HK-2 (cell line): ENCODE results near the gene GLTP.

Experiments
- DNase-seq: peaks from one replicate; pipeline ENCODE4 v3.0.0-alpha.2; 2018; ENCODE audit not compliant: unreplicated experiment

GLTP gene

DNA sequence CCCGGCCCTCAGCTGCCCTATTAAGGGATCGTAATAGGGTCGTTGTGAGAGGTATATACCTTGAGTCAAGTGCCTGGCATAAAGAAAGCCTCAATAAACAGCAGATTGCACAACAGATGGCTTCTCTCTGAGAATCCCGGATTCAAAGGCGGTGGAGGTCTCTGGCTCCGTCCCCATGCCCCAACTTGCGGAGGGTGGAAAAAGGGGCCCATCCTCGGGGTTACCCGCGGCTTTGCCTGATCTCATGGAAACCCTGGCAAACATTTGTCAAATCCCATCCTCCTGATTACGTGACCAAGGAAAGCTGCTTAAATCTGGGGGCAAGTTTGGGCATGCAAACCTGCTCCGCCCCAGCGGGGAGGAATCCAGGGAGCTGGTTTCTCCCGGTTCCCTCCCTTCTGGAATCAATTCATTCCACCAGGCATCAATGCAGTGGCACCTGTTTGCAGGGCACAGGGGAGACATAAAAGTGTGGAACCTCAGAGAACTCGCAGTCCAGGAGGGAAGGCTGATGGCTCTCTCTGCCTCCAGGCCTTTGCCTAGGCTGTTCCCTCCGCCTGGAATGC lies 59.4 kb downstream of the GLTP start:
- DNase-seq: no peak

DNA sequence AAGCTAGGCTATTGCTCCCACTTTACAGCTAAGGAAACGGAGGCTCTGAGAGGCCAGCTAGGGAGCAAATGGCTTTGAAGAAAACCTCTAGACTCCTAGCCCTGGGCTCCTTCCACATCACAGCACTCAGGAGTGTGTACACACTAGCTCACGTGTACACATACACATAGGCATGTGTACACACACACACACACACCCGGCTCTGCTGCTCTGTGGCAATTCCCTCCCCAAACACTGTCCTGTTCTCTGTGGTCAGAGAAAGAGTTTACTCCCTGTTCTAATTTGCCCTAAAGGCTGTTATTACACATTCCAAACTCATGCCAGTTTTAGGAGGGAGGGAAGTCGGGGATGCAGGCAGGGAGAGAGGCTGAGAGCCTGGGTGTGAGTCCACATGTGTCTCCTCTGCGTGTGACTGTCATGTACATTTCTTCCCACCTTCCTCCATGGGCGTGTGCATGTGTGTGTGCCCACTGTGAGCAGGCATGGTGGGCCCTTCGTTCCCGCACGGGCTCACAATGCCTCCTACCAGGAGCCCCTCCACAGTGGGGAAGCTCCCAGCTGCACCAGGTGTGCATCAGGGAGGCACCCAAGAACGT lies 61.3 kb downstream of the GLTP start:
- DNase-seq: no peak

DNA sequence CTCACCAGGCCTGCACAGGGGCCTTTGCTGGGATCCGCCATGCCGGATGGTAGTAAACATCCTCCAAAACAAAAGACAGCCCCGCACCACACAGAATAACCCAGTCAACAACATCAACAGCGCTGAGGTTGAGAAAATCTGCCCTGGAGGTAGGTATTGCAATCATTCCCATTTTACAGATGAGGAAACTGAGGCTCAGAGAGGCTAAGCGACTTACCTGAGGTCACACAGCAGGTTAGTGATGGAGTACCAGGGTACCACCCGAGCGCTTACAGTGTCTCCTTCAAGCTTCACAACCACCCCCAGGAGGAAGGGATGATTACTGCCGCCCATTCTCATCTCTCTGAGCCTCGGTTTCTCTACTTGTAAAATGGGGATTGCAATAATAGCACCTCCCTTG lies 62.1 kb downstream of the GLTP start:
- DNase-seq: no peak

DNA sequence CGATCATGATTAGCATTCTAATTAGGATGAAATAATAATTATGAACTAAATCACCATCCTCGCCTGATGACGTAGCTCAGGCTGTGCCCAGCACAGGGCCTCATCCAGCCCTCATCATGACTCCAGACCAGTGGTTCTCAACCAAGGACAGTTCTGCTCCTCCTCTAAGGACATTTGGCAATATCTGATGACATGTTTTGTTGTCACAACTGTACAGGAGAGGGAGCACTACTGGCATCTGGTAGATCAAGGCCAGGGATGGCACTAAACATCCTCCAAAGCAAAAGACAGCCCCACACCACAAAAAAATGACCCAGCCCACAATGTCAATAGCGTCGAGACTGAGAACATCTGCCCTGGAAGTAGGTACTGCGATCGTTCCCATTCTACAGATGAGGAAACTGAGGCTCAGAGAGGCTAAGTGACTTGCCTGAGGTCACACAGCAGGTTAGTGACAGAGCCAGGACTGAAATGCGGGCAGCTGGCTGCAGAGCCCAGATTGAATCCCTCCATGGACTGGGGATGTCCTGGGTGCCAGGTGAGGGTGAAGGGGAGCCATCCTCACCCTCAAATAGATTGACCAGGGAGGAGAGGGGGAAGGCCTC lies 62.6 kb downstream of the GLTP start:
- no peak for DNase-seq

DNA sequence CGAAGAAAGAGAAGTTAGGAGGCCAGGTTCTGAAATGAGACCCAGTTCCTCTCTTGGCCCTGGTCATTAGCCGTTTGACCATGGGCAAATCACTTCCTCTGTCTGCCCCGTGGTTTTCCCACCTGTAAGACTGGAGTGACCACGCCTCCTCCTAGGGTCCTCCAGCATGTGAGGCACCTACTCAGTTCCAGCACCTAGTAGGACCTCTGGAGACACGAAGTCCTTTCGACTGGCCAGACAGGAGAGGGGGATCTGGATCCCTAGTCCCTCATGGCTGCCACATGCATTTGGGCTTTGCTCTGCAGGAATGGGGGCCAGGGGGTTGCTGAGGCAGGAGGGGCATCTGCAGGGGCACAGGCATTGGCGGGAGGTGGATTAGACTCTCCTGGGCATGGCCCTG lies 63.5 kb downstream of the GLTP start:
- DNase-seq: no peak

DNA sequence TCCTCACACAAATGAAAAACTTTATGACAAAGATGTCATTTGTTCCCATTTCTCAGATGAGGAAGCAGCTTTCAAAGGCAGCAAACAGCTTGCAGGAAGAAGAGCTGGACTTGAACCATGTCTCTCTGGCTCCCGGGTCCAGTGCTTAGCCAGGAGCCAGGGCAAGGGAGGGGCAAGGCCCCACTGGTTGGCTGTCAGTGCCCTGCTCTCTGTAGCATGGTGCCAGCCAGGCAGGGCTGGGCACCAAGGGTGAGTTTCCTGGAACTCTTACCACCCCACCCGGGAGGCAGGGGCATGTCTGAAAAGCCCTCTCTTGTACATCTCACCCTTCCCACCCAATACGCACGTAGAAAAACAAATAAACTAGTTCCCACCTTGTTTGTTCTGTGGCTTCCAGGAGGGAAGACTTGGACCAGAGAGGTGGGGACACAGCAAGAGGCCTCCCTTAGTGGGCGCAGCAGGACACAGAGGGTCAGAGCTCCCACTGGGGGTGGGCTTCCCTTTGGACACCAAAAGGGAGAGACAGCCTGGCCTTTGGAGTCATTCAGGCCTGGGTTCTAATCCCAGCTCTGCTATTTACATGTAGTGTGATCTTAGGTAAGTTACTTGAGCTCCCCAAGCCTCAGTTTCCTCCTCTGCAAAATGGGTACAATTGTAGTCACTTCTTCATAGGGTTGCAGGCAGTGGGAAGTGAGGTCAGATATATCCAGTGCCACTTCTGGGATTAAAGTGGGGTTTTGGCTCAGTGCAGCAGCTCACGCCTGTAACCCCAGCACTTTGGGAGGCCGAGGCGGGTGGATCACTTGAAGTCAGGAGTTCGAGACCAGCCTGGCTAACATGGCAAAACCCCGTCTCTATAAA lies 64.4 kb downstream of the GLTP start:
- no peak for DNase-seq

DNA sequence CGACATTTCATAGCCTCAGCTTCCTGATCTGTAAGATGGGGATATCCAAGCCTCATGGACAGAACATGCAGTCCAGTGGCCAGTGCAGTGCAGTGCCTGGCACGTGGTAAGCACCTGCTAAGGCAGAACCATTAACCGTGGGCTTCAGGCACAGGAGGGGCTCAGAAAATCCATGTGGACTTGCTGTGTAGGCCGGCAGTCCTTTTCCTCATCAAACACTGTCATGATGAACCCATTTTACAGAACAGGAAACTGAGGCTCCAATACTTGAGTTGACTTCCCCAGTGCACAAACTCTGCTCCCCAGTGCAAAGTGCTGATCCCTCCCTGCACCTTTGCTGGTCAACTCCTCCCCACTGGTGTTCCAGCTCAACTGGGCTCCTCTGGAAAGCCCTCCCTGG lies 65.1 kb downstream of the GLTP start:
- no peak for DNase-seq

DNA sequence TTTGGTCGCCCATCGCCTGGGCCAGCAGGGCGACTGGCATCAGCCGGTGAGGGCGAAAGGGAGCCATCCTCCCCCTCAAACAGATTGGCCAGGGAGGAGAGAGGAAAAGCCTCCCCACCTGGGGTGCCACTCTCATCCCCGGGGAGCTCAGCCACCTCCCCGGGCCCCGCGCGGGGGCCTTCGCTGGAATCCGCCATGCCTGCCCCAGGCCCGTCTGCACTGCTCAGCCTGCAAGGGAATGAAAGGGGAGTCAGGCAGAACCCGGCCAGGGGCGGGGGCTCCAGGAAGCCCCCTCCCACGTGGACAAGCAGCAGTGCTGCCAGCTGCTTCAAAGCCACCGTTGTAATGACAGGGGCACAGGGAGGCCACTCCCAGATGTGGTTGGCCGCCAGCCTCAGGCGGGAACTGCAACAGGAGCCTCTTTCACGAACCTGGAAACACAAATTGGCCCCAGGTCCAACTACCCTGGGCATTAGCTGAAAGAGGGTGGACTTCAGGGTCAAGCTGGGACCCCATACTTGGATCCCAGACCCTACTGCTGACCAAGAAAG lies 65.7 kb downstream of the GLTP start:
- DNase-seq: no peak

DNA sequence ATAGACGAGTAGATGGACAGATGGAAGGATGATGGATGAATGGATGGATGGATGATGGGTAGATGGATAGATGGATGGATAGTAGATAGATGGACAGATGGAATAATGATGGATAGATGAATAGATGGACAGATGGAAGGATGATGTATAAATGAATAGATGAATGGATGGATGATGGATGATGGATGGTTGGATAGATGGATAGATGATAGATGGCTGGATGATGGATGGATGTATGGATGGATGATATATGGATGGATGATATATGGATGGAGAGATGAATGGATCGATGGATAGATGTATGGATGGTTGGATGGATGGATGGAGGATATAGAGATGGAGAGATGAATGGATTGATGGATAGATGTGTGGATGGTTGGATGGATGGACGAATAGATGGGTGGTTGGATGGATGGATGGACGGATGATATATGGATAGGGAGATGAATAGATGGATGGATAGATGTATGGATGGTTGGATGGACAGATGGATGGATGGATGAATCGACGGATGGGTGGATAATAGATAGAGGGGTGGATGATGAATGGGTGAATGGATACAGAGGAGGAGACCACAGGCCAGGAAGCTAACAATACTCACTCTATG lies 66.4 kb downstream of the GLTP start:
- no peak for DNase-seq

DNA sequence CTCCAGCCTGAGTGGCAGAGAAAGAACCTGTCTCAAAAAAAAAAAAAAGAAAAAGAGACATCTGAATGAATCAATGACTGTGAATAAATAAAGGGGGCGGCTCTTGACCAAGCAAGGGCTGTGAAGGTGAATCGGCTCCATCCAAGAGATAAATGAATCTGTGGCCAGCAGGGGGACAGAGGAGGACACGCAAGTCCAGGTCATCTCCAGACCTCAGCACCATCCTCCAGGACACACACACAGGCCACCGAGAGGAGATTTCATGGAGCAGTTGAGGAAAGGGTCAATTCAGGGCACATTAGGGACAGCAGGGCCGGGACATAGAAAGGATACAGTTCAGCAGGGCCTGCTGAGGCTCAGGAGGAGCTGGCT lies 68.7 kb downstream of the GLTP start:
- no peak for DNase-seq

DNA sequence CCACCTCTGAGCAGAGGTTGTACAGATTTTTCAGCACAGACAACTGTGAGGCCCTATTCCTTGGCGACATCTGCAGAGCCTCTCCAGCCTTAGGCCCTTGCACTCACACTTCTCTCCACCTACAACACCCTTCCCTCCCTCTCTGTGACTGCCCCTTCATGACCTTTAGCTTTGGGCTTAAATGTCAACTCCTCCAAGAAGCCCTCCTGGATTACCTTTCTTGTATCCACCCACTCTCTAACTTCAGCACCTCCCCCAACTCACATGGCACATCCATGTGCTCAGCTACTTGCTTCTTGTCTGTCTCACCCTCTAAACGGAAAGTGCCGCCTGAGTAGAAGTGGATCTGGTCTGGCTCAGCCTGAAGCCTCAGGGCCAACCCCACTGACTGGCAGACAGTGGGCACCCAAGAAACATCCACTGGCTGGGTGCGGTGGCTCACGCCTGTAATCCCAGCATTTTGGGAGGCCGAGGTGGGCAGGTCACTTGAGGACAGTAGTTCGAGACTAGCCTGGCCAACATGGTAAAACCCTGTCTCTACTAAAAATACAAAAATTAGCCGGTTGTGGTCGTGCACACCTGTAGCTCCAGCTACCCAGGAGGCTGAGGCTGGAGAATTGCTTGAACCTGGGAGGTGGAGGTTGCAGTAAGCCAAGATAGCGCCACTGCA lies 69.3 kb downstream of the GLTP start:
- DNase-seq: no peak

DNA sequence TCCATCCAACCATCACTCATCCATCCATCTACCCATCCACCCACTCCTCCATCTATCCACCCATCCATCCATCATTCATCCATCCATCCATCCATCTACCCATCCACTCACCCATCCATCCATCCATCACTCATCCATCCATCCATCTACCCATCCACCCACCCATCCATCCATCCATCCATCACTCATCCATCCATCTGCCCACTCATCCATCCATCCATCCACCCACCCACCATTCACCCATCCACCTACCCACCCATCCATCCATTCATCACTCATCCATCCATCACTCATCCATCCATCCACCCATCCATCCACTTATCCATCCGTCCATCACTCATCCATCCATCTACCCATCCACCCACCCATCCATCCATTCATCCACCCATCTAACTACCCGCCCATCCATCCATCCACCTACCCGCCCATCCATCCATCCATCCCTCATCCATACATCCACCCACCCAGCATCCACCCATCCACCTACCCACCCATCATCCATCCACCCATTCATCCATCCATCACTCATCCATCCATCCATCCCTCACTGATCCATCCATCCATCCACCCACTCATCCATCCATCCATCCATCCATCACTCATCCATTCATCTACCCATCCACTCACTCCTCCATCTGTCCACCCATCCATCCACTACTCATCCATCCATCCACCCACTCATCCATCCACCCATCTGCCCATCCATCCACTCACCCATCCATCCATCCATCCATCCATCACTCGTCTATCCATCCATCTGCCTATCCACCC lies 71.3 kb downstream of the GLTP start:
- DNase-seq: no peak

DNA sequence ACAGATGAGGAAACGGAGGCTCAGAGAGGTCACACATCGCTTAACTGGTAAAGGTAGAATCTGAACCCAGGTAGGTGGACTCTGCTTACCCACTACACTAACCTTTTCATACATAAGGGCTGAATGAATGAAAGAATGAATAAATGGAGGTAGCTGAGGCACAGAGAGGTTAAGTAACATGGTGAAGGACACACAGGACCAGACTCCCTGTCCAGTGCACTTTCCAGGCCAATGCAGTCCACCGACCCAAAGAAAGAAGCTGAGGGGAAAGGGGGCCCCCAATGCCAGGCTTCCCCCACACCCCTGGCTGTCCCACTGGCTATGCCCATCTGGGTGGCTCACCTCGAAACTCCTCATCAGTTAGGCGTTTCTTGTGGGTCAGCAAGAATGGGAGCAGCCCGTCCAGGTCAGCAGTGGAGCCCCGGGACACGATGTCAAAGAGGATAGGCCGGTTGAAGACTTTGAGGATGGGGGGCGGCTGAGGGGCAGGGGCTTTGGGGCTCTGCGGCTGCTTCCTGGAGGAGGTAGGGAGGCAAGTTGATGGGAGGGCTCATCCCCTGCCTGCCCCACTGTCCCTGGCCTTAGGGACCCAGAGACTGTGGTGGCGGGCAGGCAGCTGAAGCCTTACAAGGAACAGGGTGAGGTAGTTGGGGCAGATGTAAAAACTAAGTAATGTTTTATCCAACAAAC lies 72.2 kb downstream of the GLTP start:
- no peak for DNase-seq

DNA sequence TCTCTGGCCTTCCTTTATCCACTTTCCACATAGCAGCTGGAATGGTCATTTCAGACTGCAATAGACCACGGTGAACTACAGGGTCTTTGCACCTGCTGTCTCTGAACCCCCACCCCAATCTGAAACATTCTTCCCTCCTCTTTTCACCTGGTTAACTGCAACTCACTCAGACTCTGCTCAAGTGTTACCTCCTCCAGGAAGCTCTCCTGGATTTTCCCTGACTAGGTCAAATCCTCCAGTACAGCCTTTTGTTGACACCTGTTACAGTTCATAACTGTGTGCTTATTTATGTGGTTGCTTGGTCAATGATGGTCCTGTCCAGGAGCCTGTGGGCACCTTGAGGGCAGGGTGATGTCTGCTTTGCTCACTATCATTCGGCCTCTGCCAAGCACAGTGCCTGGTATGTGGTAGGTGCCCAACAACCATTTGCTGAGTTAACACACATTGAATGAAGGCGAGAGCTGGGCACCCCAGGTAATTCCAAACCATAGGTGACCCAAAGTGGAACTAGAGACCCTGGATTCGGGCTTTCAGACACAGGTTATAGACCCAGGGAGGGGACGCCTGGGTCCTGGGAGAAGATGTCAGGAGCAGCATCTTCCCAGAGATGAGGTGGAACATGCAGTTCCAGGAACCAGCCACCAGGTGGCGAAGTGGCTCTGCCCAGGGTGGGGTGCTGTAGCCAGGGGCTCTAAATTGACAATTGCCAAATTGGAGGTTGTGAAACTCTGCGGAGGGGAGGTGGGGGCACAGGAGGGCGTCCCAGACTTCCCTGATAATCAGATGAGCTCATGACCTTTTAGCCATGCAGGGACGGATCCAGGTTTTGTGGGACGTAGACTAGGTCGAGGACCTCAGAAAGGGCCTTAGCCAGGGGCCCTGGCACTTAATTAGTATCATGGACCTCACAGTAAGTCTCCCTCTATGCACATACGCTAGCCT lies 75.2 kb downstream of the GLTP start:
- DNase-seq: peak; percentile 51

DNA sequence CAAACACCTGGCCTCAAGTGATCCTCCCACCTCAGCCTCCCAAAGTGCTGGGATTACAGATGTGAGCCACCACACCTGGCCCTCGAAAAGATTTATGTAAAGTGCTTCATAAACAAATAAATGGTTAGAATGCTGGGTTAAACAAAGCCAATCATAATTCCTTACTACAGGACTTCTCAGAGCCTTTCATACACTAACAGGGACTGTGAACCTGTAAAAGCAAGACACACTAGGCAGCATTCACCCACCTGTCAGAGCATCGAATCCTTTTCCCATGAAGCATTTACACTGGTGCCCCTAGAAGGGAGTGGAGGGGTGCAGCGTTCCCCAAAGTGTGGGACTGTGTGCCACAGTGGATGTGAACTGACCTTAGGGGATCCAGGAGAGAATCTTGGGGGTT lies 76.7 kb downstream of the GLTP start:
- no peak for DNase-seq

DNA sequence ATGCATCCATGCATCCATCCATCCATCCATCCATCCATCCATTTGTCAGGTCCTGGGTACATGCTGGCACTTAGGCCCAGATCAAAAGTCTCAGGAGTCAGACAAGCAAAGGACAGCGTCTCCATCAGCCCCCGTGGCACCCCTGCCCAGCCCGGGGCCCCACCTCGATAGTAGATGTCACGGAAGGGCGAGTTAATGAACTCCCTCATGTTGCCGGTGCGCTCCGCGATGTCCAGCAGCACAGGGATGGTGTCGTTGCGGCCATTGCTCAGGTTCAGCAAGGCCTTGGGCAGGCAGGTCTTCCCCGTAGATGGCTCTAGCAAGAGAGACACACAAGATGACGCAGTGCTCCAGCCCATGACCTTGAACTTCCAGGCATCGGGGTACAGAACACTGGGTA lies 77.5 kb downstream of the GLTP start:
- no peak for DNase-seq
